Fibroblast of skin of right quadriceps (primary cell): ENCODE results near the gene ARFIP1.
"Not testable (repeated sequence)": the region's sequence is repeated elsewhere in the genome, so short reads cannot be mapped to it uniquely, and the experiment has no call there.

Experiments used
- DNase-seq: peaks from one replicate; pipeline ENCODE4 v3.0.0-alpha.2; 2013

ARFIP1 gene

GRCh38 chr4:152785639-152786615, 6.2 kb downstream of the ARFIP1 start:
- DNase-seq: peak; percentile 61

- no peak for DNase-seq
Measured at GRCh38 chr4:152786627-152787026, 6.9 kb downstream of the ARFIP1 start.

GRCh38 chr4:152795891-152796290, 16.1 kb downstream of the ARFIP1 start:
- no peak for DNase-seq

GRCh38 chr4:152803541-152803940, 23.8 kb downstream of the ARFIP1 start:
- no peak for DNase-seq

- DNase-seq: no peak
Measured at GRCh38 chr4:152805071-152805650, 25.4 kb downstream of the ARFIP1 start.

GRCh38 chr4:152805818-152806217, 26.1 kb downstream of the ARFIP1 start:
- DNase-seq: no peak

GRCh38 chr4:152806501-152807125, 26.9 kb downstream of the ARFIP1 start:
- no peak for DNase-seq

GRCh38 chr4:152807294-152807829, 27.6 kb downstream of the ARFIP1 start:
- DNase-seq: peak; percentile 70

GRCh38 chr4:152808670-152809069, 28.9 kb downstream of the ARFIP1 start:
- DNase-seq: no peak

GRCh38 chr4:152810715-152811287, 31.0 kb downstream of the ARFIP1 start:
- DNase-seq: no peak

- DNase-seq: no peak
Measured at GRCh38 chr4:152815078-152815477, 35.3 kb downstream of the ARFIP1 start.

- DNase-seq: peak; percentile 8
Measured at GRCh38 chr4:152817331-152817730, 37.6 kb downstream of the ARFIP1 start.

GRCh38 chr4:152819026-152819645, 39.4 kb downstream of the ARFIP1 start:
- no peak for DNase-seq

GRCh38 chr4:152820073-152820472, 40.3 kb downstream of the ARFIP1 start:
- DNase-seq: no peak

- no peak for DNase-seq
Measured at GRCh38 chr4:152822323-152822722, 42.6 kb downstream of the ARFIP1 start.

- DNase-seq: no peak
Measured at GRCh38 chr4:152824561-152824960, 44.8 kb downstream of the ARFIP1 start.

GRCh38 chr4:152825336-152825735, 45.6 kb downstream of the ARFIP1 start:
- no peak for DNase-seq

- DNase-seq: no peak
Measured at GRCh38 chr4:152828122-152828521, 48.4 kb downstream of the ARFIP1 start.

- no peak for DNase-seq
Measured at GRCh38 chr4:152831416-152831815, 51.7 kb downstream of the ARFIP1 start.

- DNase-seq: no peak
Measured at GRCh38 chr4:152836936-152837335, 57.2 kb downstream of the ARFIP1 start.

- not testable (repeated sequence) for DNase-seq
Measured at GRCh38 chr4:152839729-152840128, 60.0 kb downstream of the ARFIP1 start.

GRCh38 chr4:152843481-152844090, 63.8 kb downstream of the ARFIP1 start:
- DNase-seq: no peak
